Measurements from ENCODE around the gene PDE6B.
A peak's percentile ranks its signal among the peaks of the same experiment; 100 is the strongest.

PDE6B gene

GRCh38 chr4:681736-682451, 56.5 kb downstream of the PDE6B start:
- no peak for TF ChIP-seq ZFX (IDR thresholded peaks at IDR 0.05)
- no peak for TF ChIP-seq CTCF (conservative IDR thresholded peaks at IDR 0.05)
- H3K27ac ChIP-seq, result peak overlapping the region; percentile 33

GRCh38 chr4:682490-683172, 57.3 kb downstream of the PDE6B start:
- H3K27ac ChIP-seq, result peak overlapping the region; percentile 33
- TF ChIP-seq CTCF (conservative IDR thresholded peaks at IDR 0.05) (no peak), ZFX (IDR thresholded peaks at IDR 0.05) (no peak)

GRCh38 chr4:683247-683897, 58.0 kb downstream of the PDE6B start:
- peak overlapping the region; percentile 33; the same call in 1 of the 2 replicates for H3K27ac ChIP-seq
- TF ChIP-seq ZFX (IDR thresholded peaks at IDR 0.05) (no peak), CTCF (conservative IDR thresholded peaks at IDR 0.05) (no peak)

GRCh38 chr4:683982-684622, 58.7 kb downstream of the PDE6B start:
- H3K27ac ChIP-seq, result no peak overlapping the region
- TF ChIP-seq CTCF (conservative IDR thresholded peaks at IDR 0.05), result peak; percentile 82
- TF ChIP-seq ZFX (IDR thresholded peaks at IDR 0.05), result no peak

GRCh38 chr4:684623-685327, 59.4 kb downstream of the PDE6B start:
- TF ChIP-seq CTCF (conservative IDR thresholded peaks at IDR 0.05) (no peak), ZFX (IDR thresholded peaks at IDR 0.05) (no peak)
- H3K27ac ChIP-seq, result no peak overlapping the region

GRCh38 chr4:685679-686412, 60.5 kb downstream of the PDE6B start:
- TF ChIP-seq CTCF (conservative IDR thresholded peaks at IDR 0.05) (no peak), ZFX (IDR thresholded peaks at IDR 0.05) (no peak)
- H3K27ac ChIP-seq, result peak overlapping the region; percentile 99

Data from C4-2B (cell line).